HFFc6 (cell line): ENCODE results near the gene SSTR4. TPM values are rescaled to one million over a fixed set of nuclear protein-coding genes. Genes with fewer than 3 reads are reported as not detected.

Experiments
- DNase-seq: peaks from one replicate; pipeline ENCODE4 v3.0.0-alpha.2; 2018
- H3K27ac Mint-ChIP-seq: 2 replicates; pipeline ENCODE4 v1.8.0; 2020; ENCODE audit warnings: mild to moderate bottlenecking, mixed read lengths
- H3K27me3 Mint-ChIP-seq: 2 replicates; pipeline ENCODE4 v1.8.0; 2021; ENCODE audit warnings: mild to moderate bottlenecking, moderate library complexity, mixed read lengths; ENCODE audit not compliant: insufficient read depth
- H3K36me3 Mint-ChIP-seq: 2 replicates; pipeline ENCODE4 v1.8.0; 2021; ENCODE audit warnings: low read depth, mixed read lengths
- H3K4me1 Mint-ChIP-seq: 2 replicates; pipeline ENCODE4 v1.8.0; 2020; ENCODE audit warnings: low read depth, mixed read lengths
- H3K4me3 Mint-ChIP-seq: 2 replicates; pipeline ENCODE4 v1.8.0; 2020; ENCODE audit warnings: mild to moderate bottlenecking, moderate library complexity, mixed read lengths
- H3K9me3 Mint-ChIP-seq: 2 replicates; pipeline ENCODE4 v1.8.0; 2020; ENCODE audit warnings: mild to moderate bottlenecking, mixed read lengths
- total RNA-seq, 6 experiments: library from RNA; stranded (reverse); fragmentation: NEBNext Ultra II Directional; extraction: Animal tissue kit (Norgen Biotek cat#: 25700); gene quantifications; 2 replicates in 1 of 6; 3 replicates in 5 of 6; pipeline ENCODE4 v1.2.3, GENCODE V29; 2021
- TF ChIP-seq, protein P1 (sequence below): fragments of 200-600 bp; sonication (generic); IDR thresholded peaks from 2 replicates; pipeline ENCODE4 v1.5.0; 2021; ENCODE audit warnings: antibody characterized with exemption, mild to moderate bottlenecking

The SSTR4 gene
- total RNA-seq, 6 experiments from 2014 or later: not detected

DNA sequence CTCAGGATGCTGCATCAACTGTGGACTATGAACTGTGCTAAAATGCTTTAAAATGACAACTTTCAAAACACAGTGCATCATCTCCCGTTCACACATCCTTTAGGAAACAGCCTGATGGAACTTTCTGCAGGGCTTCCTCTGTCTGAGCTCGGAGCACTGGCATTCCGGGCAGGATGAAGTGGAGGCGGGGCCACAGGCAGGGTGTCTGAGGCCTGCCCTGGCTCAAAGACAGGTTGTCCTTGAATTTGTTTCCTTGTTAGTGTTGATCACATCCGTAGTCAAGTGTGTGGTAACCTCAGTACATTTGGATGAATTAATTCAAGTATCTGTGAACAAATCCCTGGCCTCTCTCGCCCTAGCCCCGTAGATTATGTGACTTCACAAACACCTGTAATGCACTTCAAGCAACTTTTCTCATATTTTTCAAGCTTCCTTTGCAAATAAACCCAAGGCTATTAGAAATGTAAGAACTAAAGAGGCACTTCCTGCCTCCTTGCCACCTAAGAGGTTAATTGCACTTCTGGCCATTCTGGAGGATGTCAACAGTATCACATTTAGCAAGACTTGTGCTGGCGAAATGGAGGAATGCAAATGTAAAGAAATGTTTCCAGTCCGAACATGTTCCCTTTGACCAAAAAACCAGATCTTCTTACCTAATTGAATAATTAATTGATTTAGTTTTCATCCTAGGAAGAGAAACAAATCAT lies 47.9 kb downstream of the SSTR4 start:
- no peak overlapping the region for H3K27ac Mint-ChIP-seq
- no peaks in the 10 kb centered on the region for H3K36me3 Mint-ChIP-seq
- DNase-seq: no peak
- H3K4me3 Mint-ChIP-seq: no peak overlapping the region
- H3K27me3 Mint-ChIP-seq: peaks cover 25% of the 10 kb centered on the region
- H3K4me1 Mint-ChIP-seq: no peaks in the 10 kb centered on the region
- H3K9me3 Mint-ChIP-seq: no peaks in the 10 kb centered on the region
- TF ChIP-seq, protein P1, sequence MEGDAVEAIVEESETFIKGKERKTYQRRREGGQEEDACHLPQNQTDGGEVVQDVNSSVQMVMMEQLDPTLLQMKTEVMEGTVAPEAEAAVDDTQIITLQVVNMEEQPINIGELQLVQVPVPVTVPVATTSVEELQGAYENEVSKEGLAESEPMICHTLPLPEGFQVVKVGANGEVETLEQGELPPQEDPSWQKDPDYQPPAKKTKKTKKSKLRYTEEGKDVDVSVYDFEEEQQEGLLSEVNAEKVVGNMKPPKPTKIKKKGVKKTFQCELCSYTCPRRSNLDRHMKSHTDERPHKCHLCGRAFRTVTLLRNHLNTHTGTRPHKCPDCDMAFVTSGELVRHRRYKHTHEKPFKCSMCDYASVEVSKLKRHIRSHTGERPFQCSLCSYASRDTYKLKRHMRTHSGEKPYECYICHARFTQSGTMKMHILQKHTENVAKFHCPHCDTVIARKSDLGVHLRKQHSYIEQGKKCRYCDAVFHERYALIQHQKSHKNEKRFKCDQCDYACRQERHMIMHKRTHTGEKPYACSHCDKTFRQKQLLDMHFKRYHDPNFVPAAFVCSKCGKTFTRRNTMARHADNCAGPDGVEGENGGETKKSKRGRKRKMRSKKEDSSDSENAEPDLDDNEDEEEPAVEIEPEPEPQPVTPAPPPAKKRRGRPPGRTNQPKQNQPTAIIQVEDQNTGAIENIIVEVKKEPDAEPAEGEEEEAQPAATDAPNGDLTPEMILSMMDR: no peak

DNA sequence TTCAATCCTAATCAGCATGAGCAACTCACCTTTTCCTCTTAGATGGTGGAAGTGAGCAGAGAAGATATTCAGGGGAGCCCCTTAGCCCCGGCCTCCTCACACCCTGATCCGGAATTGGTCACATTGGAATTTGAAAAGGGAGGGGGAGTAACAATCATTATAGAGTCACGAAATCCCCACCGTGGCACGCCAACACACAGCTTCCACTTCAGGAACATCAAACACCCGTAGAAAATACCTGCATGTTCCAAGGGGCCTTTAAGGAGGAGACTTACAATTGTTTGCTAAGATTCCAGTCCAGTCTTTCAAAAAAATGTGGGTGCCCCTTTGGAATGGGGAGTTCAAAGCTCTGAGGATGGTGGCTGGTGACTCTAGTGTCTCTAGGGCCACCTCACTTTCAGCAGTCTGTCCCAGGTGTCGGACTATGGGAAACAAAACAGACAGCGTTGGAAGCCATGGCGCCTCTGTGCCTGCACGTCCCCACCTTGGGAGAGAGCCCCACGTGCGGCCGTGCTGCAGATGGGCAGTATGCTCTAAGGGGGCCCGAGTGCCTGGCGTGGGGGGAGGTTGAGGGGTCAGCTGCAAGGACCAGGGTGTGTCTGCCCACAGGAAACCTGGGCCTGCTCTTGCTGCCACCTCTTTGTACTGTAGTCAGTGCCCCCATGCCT lies 48.6 kb downstream of the SSTR4 start:
- DNase-seq: no peak
- Mint-ChIP-seq H3K27me3 (peaks cover 27% of the 10 kb centered on the region), H3K27ac (no peak overlapping the region), H3K4me1 (no peaks in the 10 kb centered on the region), H3K9me3 (no peaks in the 10 kb centered on the region), H3K4me3 (no peak overlapping the region), H3K36me3 (no peaks in the 10 kb centered on the region)
- TF ChIP-seq, protein P1: no peak

DNA sequence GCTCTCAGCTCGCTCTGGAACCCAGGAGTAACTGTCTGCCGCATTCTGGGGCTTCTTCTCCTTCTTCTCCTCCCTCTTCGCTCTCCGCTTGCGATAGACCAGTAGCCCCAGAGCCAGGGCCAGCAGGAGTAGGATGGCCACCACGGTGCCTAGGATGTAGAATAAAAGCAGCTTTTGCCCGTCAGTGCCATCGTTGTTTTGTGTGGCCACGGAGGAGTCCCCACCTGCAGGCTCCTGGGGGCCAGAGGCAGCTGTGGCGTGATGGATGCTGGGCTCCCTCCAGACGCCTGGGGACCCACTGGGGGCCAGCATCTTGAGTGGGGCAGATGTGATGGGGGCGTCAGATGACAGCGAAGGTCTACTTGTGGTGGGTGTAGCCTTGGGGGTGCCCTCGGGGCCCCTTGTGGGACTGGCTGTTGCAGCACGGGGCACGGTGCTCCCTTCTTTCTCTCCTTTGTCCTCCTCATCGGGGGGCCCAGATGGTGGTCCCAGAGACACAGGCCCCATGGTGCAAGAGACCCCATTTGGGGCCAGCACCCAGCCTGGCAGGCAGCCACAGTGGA lies 49.3 kb downstream of the SSTR4 start:
- Mint-ChIP-seq H3K27ac (no peak overlapping the region), H3K27me3 (peaks cover 31% of the 10 kb centered on the region), H3K4me3 (no peak overlapping the region), H3K9me3 (no peaks in the 10 kb centered on the region), H3K4me1 (no peaks in the 10 kb centered on the region), H3K36me3 (no peaks in the 10 kb centered on the region)
- no peak for DNase-seq
- TF ChIP-seq, protein P1: no peak

DNA sequence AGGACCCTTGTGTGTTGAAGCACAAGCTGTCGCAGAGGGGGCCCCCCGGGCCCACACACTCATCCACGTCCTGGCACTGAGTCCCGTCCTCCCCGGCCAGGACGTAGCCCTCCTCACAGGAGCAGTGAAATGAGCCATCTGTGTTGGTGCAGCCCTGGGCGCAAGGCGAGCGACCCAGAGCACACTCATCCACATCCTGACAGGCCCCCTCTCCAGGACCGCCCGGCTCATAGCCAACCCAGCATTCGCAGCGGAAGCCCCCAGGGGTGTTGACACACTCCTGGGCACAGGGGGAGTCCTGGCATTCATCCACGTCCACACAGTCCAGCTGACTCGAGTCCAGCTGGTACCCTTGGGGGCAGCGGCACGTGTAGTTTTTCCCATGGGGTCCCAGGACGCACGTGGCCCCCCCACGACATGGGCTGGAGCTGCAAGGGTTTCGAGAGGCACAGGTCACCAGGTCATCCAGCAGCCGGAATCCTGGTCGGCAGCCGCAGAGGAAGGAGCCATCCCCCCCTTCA lies 49.8 kb downstream of the SSTR4 start:
- Mint-ChIP-seq H3K9me3 (no peaks in the 10 kb centered on the region), H3K4me1 (no peaks in the 10 kb centered on the region), H3K27me3 (peaks cover 36% of the 10 kb centered on the region), H3K4me3 (no peak overlapping the region), H3K27ac (no peak overlapping the region), H3K36me3 (no peaks in the 10 kb centered on the region)
- no peak for DNase-seq
- TF ChIP-seq, protein P1: no peak

DNA sequence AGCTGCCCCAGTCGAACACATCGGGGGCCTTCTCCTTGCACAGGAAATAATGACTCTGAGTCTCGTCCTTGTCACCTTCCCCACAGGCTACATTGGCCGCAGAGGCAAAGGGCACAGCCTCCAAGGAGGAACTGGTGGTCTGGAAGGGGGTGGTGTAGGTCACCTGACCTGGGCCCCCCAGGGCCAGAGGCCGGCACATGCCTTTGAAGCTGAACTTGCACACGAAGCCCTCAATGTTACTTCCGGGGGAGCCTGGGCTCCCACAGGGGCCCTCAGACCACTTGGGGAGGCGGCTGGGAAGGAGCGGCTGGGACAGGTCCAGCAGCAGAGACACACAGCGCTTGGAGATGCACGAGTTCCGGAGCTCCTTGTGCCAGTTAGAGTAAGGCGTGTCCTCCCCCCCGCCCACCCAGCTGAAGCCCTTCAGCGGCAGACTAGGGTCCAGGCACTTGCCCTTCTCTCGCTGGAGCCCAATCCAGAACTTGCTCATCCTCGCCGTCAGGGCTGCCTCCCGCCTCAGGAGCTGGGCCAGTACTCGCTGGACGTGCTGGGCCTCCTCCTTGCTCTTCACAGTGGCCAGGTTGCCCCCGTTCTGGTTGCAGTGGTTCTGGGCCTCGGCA lies 50.4 kb downstream of the SSTR4 start:
- H3K36me3 Mint-ChIP-seq: no peaks in the 10 kb centered on the region
- TF ChIP-seq, protein P1: no peak
- H3K27me3 Mint-ChIP-seq: peaks cover 33% of the 10 kb centered on the region
- no peak for DNase-seq
- no peak overlapping the region for H3K4me3 Mint-ChIP-seq
- no peak overlapping the region for H3K27ac Mint-ChIP-seq
- no peaks in the 10 kb centered on the region for H3K9me3 Mint-ChIP-seq
- H3K4me1 Mint-ChIP-seq: no peaks in the 10 kb centered on the region
